Muscle layer of colon (tissue), 2 donors: ENCODE data around the gene RNF10.
"Not testable (repeated sequence)": the region's sequence is repeated elsewhere in the genome, so short reads cannot be mapped to it uniquely, and the experiment has no call there.

Experiments
- H3K27ac ChIP-seq: one replicate; pipeline ENCODE4 v1.7.0; 2013; ENCODE audit warnings: low read depth, mild to moderate bottlenecking, low read length, moderate library complexity
- H3K27me3 ChIP-seq, 2 donors: one replicate each; pipeline ENCODE4 v1.7.0; 2013; ENCODE audit warnings: low read length in 2 of 2, mild to moderate bottlenecking in 2 of 2; ENCODE audit not compliant: insufficient read depth in 2 of 2, control insufficient read depth in 1 of 2
- H3K36me3 ChIP-seq: one replicate; pipeline ENCODE4 v1.7.0; 2013; ENCODE audit warnings: mild to moderate bottlenecking, low read length; ENCODE audit not compliant: insufficient read depth
- H3K4me1 ChIP-seq: one replicate; pipeline ENCODE4 v1.7.0; 2013; ENCODE audit warnings: mild to moderate bottlenecking, low read length; ENCODE audit not compliant: insufficient read depth
- H3K4me3 ChIP-seq, 2 donors: one replicate each; pipeline ENCODE4 v1.7.0; 2013; ENCODE audit warnings: low read length in 2 of 2, low read depth in 1 of 2, mild to moderate bottlenecking in 1 of 2, moderate library complexity in 1 of 2
- H3K9ac ChIP-seq: one replicate; pipeline ENCODE4 v1.7.0; 2013; ENCODE audit warnings: low read length
- H3K9me3 ChIP-seq: one replicate; pipeline ENCODE4 v1.7.0; 2013; ENCODE audit warnings: mild to moderate bottlenecking, low read length
- donor health status: abdominal sarcoma.
- donor health status: Adenocarcinoma of cecum.

RNF10 gene

DNA sequence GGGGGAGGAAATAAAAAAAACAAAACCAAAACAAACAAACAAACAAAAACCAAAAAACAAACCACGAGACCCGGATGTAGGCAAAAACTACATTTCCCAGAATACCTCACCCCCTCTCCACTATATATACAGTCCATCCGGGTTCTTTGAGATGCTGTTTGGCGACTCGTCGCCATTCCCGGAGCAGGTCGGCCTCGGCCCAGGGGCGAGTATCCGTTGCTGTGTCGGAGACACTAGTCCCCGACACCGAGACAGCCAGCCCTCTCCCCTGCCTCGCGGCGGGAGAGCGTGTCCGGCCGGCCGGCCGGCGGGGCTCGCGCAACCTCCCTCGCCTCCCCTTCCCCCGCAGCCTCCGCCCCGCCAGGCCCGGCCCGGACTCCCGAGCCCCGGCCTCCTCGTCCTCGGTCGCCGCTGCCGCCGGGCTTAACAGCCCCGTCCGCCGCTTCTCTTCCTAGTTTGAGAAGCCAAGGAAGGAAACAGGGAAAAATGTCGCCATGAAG, at the start of gene RNF10:
Gene RNF10, plus strand, starts transcription at position 154 of the 500 bp plus-strand sequence. CDS start 456 bp downstream, outside the sequence.
- Histone ChIP-seq H3K4me3 (peak within 1 kb of the TSS; percentile 96 to 99), H3K27me3 (no peaks in the 10 kb centered on the region), H3K9me3 (no peaks in the 10 kb centered on the region), H3K36me3 (no peaks in the 10 kb centered on the region), H3K4me1 (peaks cover 38% of the 10 kb centered on the region), H3K27ac (peak within 1 kb of the TSS; percentile 99), H3K9ac (peak within 1 kb of the TSS; percentile 97)

DNA sequence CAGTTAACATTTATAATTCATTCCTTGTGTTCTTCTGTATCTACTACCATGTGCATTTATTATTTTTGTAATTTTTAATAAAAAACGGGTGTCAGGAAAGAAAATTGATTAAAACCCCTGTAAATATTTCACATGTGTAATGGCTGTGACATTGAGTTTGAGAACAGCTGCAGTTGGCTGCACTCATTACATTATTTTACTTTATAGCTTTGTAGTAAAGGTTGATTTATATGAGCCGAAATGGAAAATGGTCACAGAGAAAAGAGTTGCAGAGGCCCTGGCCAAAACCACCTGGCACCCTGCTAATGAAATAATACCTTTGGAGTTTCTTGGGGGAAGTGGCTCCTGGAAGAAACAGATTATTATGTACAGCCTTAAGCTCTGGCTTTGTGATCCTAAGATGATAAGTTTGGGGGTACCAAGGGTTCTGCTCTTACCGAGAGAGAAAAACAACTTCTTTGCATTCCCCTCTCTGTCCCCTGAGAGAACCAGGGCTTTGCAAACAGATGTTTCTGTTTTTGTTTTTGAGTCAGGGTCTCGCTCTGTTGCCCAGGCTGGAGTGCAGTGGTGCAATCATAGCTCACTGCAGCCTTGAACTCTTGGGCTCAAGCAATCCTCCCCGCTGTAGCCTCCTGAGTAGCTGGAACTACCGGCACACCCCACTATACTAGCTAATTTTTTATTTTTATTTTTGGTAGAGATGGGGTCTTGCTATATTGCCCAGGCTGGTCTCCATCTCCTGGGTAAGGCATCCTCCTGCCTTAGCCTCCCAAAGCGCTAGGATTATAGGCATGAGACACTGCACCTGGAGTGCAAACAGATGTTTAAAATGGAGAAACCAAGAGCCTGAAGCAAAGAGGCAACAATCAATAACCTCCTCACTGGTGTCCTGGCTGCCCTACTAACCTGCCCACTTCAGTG, 47.9 kb upstream of the RNF10 start:
- Histone ChIP-seq H3K9ac (no peak overlapping the region), H3K4me3 (no peak overlapping the region), H3K27ac (no peak overlapping the region), H3K9me3 (no peaks in the 10 kb centered on the region), H3K36me3 (peaks cover 9% of the 10 kb centered on the region), H3K27me3 (no peaks in the 10 kb centered on the region), H3K4me1 (no peaks in the 10 kb centered on the region)

DNA sequence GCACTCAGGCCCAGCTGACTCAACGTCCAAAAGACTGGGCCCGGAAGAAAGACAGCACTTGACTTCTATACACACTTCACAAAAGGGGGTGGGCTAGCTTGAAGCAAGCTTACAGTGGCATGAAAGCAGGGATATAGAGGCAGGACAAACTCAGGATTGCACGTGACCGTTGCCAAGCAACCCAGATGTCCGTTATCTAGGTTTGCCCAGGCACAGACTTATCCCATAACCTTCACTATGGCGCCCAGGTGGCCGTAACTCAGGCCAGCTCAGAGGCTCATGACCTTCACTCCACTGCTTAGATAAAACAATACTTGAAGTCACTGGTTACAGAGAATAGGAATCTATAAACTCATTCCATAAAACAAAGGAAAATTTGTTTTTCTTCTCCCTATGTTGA, 46.6 kb upstream of the RNF10 start:
- not testable (repeated sequence) for H3K9ac ChIP-seq, H3K4me3 ChIP-seq, H3K9me3 ChIP-seq, H3K27ac ChIP-seq, H3K27me3 ChIP-seq, H3K4me1 ChIP-seq
- H3K36me3 ChIP-seq = peaks cover 12% of the 10 kb centered on the region

DNA sequence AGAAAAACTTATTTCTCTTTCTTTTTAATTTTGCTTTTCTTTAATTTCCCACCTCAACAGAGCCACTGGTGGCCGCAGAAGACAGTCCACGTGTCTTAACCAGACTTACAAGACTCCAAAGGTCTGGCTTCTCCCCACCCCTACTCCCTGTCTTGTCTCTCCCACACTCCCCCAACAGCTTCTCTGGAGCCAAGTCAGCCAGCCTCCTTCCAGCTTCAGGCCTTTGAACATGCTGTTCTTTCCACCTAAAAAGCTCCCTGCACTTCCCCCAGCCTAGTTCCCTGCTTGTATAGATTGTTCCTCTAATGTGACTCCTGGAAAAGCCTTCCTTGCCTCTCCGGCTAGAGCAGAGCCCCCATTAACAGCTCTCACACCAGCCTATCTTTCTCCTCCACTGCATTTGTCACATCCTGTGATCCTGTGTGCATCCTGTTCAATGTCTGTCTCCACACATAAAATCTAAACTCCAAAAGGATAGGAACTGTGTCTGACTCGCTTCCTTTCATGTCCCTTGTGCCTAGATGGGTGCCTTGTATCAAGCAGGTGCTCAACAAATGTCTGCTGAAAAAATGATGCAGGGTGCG, 46.0 kb upstream of the RNF10 start:
- H3K4me1 ChIP-seq = no peaks in the 10 kb centered on the region
- no peaks in the 10 kb centered on the region for H3K9me3 ChIP-seq
- no peak overlapping the region for H3K4me3 ChIP-seq
- H3K36me3 ChIP-seq = peaks cover 12% of the 10 kb centered on the region
- H3K27me3 ChIP-seq = no peaks in the 10 kb centered on the region
- H3K9ac ChIP-seq = no peak overlapping the region
- H3K27ac ChIP-seq = no peak overlapping the region

DNA sequence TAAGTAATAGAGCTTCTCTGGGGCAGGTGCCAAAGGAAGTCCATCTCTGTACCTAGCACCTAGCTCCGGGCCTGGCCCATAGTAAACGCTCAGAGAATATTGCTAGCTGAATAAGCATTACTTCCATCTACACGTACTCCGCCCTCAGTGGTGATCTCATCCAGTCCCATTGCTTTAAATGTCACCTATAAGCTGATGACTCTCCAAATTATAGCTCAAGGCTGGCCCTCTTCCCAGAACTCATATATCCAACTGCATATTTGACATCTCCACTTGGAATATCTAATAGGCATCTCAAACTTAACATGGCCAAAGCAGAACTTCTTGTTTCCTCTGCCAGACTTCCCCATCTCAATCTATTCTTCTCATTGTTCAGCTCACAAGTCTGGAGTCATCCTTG, 45.1 kb upstream of the RNF10 start:
- no peak overlapping the region for H3K4me3 ChIP-seq
- no peaks in the 10 kb centered on the region for H3K27me3 ChIP-seq
- H3K27ac ChIP-seq = no peak overlapping the region
- H3K9me3 ChIP-seq = no peaks in the 10 kb centered on the region
- peaks cover 12% of the 10 kb centered on the region for H3K36me3 ChIP-seq
- no peaks in the 10 kb centered on the region for H3K4me1 ChIP-seq
- H3K9ac ChIP-seq = no peak overlapping the region

DNA sequence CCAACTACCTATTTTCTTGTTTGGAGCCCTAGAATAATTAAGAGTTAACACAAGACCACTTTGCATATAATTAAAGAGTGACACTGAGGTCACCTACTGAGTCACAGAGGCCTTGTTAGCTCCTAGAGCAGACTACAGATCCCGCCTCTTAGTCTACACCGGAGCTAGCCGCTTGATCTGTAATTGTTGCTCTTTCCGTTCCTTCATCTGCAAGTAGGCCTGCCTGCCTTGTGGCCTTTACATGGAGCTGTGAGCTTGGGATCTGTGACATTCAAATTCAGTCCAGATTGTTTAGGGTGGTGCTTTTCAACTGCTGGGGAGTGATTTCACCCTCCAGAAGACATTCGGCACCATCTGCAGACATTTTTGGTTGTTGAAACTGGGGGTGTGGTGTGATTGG, 43.8 kb upstream of the RNF10 start:
- no peak overlapping the region for H3K9ac ChIP-seq
- H3K4me3 ChIP-seq = no peak overlapping the region
- H3K27me3 ChIP-seq = no peaks in the 10 kb centered on the region
- H3K4me1 ChIP-seq = peaks cover 5% of the 10 kb centered on the region
- peaks cover 12% of the 10 kb centered on the region for H3K36me3 ChIP-seq
- no peaks in the 10 kb centered on the region for H3K9me3 ChIP-seq
- H3K27ac ChIP-seq = no peak overlapping the region

DNA sequence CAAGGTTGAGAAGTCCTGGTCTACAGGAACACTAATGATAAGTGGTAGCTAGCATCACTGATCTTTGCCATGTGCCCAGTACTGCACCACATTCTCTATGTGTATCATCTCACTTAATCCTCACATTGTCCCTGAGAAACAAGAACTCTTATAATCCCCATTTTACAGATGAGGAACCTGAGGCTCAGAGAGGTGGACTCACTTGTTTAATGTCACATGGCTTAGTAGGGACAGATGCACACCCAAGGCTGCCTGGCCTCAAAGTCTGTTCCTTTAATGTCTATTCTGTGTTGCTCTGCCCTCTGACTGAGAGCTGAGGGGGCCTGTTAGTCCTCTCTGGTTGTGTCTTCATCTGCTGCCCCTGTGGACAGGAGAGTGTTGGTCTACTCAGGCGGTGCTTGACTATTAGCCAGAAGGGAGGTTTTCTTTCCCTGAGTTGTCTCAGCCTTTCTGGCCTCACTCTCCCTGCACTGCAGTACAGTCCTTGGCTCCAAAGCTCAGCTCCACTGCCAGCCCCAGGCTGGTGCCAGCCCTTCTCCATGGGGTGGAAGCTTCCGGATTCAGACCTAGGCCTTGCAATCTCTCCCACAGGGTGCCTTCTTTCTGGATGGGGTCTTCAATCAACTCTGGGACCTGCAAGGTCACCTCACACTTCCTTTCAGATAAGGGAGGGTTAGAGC, 43.2 kb upstream of the RNF10 start:
- Histone ChIP-seq H3K4me1 (peaks cover 5% of the 10 kb centered on the region), H3K9ac (no peak overlapping the region), H3K27ac (no peak overlapping the region), H3K27me3 (no peaks in the 10 kb centered on the region), H3K36me3 (peaks cover 12% of the 10 kb centered on the region), H3K9me3 (no peaks in the 10 kb centered on the region), H3K4me3 (no peak overlapping the region)

DNA sequence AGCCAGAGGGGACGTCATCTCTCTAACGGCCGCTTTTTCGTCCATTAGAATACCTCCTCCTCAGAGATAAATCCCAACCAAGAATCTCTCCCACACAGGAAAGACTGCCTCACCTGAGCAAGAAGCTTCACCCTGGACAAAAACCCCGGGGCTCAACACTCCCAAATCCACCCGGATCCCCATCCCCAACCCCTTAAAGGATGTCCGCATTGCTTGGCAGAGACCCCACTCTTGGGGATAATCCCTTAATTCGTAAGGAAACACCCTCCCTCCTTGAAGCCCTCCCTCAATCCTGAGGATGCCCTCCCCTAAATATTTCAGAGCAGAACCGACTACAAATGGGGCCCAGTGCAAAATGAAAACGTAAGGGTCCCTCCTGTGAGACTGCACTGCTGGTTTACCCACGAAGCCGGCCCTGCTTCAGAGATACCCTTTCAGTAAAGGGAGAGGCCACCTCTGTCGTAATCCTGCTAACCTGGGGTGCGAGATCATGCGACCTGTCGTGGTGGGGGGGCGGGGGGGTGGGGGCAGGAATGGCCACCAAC, 38.9 kb upstream of the RNF10 start:
- H3K4me1 ChIP-seq = peaks cover 22% of the 10 kb centered on the region
- no peaks in the 10 kb centered on the region for H3K27me3 ChIP-seq
- no peak overlapping the region for H3K9ac ChIP-seq
- H3K9me3 ChIP-seq = no peaks in the 10 kb centered on the region
- no peak overlapping the region for H3K27ac ChIP-seq
- peaks cover 31% of the 10 kb centered on the region for H3K36me3 ChIP-seq
- H3K4me3 ChIP-seq = peak overlapping the region; percentile 70 to 88

DNA sequence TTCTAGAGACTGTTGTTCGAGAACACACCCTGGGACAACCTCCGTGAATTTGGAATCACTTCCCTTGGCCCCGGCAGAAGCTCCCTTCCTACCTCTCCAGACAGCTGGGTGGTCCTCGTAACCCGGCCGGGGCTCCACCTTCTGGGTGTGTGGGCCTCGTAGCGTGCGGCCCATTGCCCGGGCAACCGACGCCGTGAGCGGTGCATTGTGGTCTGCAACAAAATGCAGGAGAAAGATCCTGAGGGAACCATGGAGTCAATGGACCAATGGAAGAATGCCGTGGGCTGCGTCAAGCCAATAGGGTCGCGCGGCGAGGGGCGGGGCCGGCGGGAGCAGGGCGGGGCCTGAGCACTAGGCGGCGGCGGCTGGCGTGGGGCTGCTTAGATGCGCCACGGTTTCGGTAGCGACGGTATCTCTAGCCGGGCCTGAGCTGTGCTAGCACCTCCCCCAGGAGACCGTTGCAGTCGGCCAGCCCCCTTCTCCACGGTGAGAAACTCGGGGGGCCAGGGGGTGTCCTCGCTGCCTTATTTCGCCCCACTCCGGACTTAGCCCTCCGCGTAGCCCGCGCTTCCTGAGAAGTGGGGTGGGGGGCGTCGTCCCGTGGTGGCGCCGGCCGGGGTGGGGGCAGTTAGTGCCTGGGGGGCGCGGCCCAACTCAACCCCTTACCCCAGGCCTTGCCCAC, 38.3 kb upstream of the RNF10 start, which contains the start of gene DYNLL1:
Gene DYNLL1, plus strand, starts transcription at position 383 of the 682 bp plus-strand sequence. CDS start 309 bp downstream, outside the sequence.
- Histone ChIP-seq H3K9ac (peak within 1 kb of the TSS; percentile 23), H3K27ac (peak within 1 kb of the TSS; percentile 92), H3K9me3 (no peaks in the 10 kb centered on the region), H3K4me3 (peak within 1 kb of the TSS; percentile 70 to 88), H3K4me1 (peaks cover 22% of the 10 kb centered on the region), H3K36me3 (peaks cover 30% of the 10 kb centered on the region), H3K27me3 (no peaks in the 10 kb centered on the region)

DNA sequence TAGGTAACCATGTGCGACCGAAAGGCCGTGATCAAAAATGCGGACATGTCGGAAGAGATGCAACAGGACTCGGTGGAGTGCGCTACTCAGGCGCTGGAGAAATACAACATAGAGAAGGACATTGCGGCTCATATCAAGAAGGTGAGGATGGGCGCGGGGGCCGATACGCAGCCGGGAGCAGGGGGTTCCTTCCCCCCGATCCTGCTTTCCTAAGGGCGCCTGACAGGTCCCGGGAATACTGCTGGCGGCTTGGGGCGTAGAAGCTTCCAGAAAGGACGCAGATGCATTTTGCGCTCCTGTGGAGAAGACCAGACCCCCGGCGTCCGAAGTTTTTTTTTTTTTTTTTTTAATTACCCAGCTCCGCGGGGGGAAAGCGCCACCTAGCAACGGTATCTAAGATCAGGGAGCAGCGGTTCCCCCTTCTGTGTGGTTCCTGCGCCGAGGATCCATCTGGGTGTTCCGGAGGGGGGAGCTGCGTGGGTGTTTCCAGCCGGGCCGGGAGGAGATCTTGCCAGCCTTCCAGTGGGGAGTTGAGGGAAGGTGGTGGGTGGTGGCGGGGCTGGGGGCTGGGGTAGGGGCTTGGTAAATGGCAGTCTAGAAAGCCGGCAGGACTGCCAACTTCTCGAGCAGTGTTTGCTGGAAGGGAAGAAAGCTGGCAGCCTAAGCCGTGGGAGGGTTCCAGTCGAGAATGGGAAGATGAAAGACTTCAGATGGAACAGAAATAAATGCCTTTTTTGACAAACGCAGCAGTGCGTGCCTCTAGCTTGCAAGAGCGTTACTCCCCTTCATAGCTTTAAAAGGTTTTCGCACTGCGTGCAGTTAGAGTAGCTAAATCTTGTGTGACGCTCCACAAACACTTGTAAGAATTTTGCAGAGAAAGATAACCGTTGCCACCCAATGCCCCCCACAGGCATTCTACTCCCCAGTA, 37.5 kb upstream of the RNF10 start:
- H3K4me3 ChIP-seq = peak overlapping the region; percentile 70 to 88
- H3K4me1 ChIP-seq = peaks cover 22% of the 10 kb centered on the region
- H3K9me3 ChIP-seq = no peaks in the 10 kb centered on the region
- H3K36me3 ChIP-seq = peaks cover 24% of the 10 kb centered on the region
- H3K27ac ChIP-seq = peak overlapping the region; percentile 92
- H3K9ac ChIP-seq = peak overlapping the region; percentile 23
- H3K27me3 ChIP-seq = no peaks in the 10 kb centered on the region
